Measurements from ENCODE around the gene PLEK2.
A peak's percentile ranks its signal among the peaks of the same experiment; 100 is the strongest.

The PLEK2 gene

DNA sequence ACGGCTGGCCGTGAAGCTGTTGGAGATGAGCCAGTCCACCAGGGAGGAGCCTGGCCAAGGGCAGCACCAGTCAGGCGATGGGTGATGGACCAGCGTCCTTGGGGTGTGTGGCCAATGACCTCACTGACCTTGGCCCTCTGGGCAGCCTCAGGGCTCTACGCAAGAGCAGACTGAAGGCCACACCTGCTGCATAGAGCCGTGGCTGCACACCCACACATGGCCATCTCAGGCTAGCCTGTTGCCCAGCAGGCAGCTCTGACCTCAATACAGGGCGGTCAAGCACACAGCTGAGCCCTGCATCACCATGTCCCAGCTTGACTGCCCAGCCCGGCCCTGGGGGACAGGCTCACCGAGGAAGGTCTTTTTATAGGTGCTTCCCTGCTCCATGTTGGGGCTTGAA, 19.2 kb downstream of the PLEK2 start:
- TF ChIP-seq, protein P1, sequence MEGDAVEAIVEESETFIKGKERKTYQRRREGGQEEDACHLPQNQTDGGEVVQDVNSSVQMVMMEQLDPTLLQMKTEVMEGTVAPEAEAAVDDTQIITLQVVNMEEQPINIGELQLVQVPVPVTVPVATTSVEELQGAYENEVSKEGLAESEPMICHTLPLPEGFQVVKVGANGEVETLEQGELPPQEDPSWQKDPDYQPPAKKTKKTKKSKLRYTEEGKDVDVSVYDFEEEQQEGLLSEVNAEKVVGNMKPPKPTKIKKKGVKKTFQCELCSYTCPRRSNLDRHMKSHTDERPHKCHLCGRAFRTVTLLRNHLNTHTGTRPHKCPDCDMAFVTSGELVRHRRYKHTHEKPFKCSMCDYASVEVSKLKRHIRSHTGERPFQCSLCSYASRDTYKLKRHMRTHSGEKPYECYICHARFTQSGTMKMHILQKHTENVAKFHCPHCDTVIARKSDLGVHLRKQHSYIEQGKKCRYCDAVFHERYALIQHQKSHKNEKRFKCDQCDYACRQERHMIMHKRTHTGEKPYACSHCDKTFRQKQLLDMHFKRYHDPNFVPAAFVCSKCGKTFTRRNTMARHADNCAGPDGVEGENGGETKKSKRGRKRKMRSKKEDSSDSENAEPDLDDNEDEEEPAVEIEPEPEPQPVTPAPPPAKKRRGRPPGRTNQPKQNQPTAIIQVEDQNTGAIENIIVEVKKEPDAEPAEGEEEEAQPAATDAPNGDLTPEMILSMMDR (IDR thresholded peaks at IDR 0.05; ENCODE audit: insufficient read depth, low read depth, low read length, missing control alignments), result no peak
- no peak for DNase-seq (ENCODE audit: low read depth)
- H3K4me3 ChIP-seq (ENCODE audit: low read length), result no peak overlapping the region

DNA sequence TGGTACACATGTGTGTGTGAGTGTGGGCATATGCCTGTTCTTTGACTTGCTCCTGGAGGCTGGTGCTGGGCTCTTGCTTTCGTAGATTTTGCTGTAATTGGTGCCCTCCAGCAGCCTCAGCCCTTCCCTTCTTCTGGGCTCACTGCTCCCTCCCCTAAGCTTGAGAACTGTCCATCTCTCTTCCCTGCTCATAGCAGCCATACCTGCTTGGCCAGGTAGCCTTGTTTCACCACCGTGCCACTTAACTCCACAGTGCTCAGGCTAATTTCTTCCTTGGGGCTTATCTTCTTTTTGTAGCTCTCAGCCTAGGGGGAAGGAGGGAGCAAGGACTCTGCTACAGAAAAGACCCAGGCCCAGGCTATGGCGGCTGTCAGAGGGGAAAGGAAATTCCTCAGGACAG, 19.8 kb downstream of the PLEK2 start:
- peak; percentile 33 for DNase-seq (ENCODE audit: low read depth)
- no peak overlapping the region for H3K4me3 ChIP-seq (ENCODE audit: low read length)
- TF ChIP-seq, protein P1 (IDR thresholded peaks at IDR 0.05; ENCODE audit: insufficient read depth, low read depth, low read length, missing control alignments), result no peak

DNA sequence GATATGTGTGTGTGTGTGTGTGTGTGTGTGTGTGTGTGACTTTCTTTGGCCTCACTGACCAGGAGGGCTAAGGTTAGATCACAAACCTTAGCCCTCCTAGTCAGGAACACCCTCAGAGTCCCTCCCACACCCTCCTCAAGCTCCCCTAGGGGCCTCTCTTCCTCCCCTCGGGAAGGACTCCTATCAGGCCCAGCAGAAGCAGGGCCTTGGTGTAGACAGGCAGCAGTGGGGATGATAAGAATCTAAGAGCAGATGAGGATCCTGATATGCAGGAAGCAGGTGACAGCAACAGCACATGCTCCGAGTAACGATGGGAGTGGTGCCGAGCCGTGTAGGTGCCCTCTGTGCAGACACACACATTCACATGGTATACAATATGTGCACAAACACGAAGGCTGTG, 20.7 kb downstream of the PLEK2 start:
- TF ChIP-seq, protein P1 (IDR thresholded peaks at IDR 0.05; ENCODE audit: insufficient read depth, low read depth, low read length, missing control alignments), result no peak
- H3K4me3 ChIP-seq (ENCODE audit: low read length), result no peak overlapping the region
- no peak for DNase-seq (ENCODE audit: low read depth)

DNA sequence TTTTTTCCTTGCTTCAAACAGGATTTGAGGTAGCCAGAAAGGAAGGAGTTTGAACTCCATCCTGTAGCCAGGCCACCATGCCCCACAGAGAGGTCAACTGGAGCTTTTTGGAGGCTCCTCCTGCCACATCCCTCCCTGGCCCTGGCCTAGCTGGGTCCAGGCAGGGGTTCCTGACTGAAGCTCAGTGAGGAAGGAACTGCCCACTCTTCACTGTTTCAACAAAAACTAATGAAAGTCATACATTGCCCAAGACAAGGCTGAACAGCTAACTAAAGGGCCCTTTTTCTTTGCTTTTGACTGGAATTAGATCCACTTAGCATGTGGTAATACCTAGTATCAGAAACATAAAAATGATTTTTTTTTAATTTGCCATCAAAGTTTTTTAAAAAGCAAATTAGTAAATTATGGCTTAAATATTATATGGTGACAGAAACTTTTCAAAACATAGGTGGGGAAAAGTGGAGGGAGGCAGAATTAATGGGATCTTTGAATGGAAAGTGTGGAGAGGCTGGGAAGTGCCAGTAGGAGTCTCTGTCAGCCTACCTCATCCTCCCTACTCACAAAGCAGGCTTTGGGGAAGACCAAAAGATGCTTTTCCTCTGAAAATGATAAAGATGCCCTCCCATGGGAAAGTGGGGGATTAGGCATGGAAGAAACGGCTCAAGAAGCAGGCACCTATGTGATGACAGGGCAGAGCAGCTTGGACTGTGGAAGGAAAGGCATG, 22.0 kb downstream of the PLEK2 start:
- no peak overlapping the region for H3K4me3 ChIP-seq (ENCODE audit: low read length)
- TF ChIP-seq, protein P1 (IDR thresholded peaks at IDR 0.05; ENCODE audit: insufficient read depth, low read depth, low read length, missing control alignments), result no peak
- no peak for DNase-seq (ENCODE audit: low read depth)

DNA sequence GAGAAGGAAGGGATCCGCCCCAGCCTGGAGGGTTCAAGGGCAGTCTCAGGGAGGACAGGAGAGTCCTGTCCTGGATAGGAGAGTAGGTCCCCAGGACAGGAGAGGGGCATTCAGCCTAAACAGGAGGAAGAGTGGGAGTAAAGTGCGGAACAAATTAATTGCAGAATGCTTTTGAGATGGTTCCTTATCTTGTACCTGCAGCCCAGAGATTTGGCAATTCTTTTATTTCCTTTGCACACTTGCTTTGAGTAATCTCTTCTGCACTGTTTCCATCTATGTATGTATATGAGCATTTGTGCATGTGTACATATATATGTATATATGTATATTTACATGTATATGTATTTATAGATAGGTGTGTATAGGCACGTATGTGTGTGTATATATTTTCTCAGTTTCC, 22.7 kb downstream of the PLEK2 start:
- H3K4me3 ChIP-seq (ENCODE audit: low read length), result no peak overlapping the region
- DNase-seq (ENCODE audit: low read depth), result no peak
- TF ChIP-seq, protein P1 (IDR thresholded peaks at IDR 0.05; ENCODE audit: insufficient read depth, low read depth, low read length, missing control alignments), result no peak

DNA sequence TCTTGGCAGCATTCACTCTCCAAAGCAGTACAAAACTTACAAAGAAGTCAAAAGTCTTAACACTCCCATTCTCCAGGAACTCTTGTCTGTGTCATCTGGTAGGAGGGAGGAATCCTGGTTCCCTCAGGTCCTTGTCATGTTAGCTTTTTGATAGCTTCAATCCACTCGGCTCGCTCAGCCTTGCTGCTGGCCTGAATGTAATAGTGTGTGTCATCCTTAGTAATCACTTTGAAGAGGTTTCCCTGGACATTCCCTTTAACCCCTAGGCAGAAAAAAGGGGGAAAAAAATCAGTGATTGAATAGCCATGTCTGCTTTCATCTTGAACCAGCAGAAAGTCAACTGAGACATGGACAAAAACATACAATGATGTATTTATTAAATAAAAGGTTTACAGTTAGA, 24.8 kb downstream of the PLEK2 start:
- DNase-seq (ENCODE audit: low read depth), result peak; percentile 33
- TF ChIP-seq, protein P1 (IDR thresholded peaks at IDR 0.05; ENCODE audit: insufficient read depth, low read depth, low read length, missing control alignments), result no peak

DNA sequence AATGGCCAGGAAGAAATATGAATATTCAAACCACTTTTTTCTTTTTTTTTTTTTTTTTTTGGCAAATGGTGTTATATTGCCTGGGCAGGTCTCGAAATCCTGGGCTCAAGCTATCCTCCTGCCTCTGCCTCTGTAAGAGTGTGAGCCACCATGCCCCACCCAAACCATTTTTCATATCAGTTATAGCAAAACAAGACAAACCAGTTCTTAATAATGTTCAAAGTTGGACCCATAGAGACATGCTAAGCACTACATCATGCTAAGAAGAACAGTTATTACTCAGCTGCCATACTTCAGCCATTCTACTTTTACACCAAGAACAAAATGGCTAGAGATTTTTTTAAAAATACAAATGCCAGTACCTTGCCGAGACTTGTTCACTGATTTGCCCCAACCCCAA, 26.3 kb downstream of the PLEK2 start:
- H3K4me3 ChIP-seq (ENCODE audit: low read length), result no peak overlapping the region
- TF ChIP-seq, protein P1 (IDR thresholded peaks at IDR 0.05; ENCODE audit: insufficient read depth, low read depth, low read length, missing control alignments), result no peak
- DNase-seq (ENCODE audit: low read depth), result peak; percentile 84

More for the DNA sequence above, 24.8 kb downstream of the PLEK2 start:
- no peak overlapping the region for H3K4me3 ChIP-seq (ENCODE audit: low read length)
